Hepatocyte (in vitro differentiated cells): ENCODE data around the gene RAB6A.

Source experiments
- CTCF ChIP-seq: fragments of 200-600 bp; sonication (generic); IDR thresholded peaks from 2 replicates; pipeline ENCODE4 v1.5.1; 2016; ENCODE audit warnings: antibody characterized with exemption, mild to moderate bottlenecking; ENCODE audit not compliant: poor library complexity
- EZH2 ChIP-seq: fragments of 200-600 bp; sonication (generic); IDR thresholded peaks from 2 replicates; pipeline ENCODE4 v1.6.1; 2016; ENCODE audit warnings: antibody characterized with exemption, mild to moderate bottlenecking, borderline replicate concordance
- EZH2phosphoT487 ChIP-seq: fragments of 200-600 bp; sonication (generic); IDR thresholded peaks from one replicate; pipeline ENCODE4 v1.6.1; 2018; ENCODE audit warnings: antibody characterized with exemption, mild to moderate bottlenecking, low read depth, moderate library complexity; ENCODE audit not compliant: unreplicated experiment, severe bottlenecking

- TF ChIP-seq CTCF (no peak), EZH2 (no peak), EZH2phosphoT487 (no peak)
These were observed 44.5 kb downstream of the RAB6A start for GRCh38 chr11:73716153-73717056.
